ENCODE measurements around the gene PDS5B.

GRCh38 chr13:32824061-32824460 is 237.8 kb downstream of the PDS5B start:
- no peak for TF ChIP-seq POLR2A (IDR thresholded peaks at IDR 0.05)
- no peak for TF ChIP-seq CTCF (IDR thresholded peaks at IDR 0.05)
